HCT116 (cell line): ENCODE data around the gene RYR3. TPM values are rescaled to one million over a fixed set of nuclear protein-coding genes. Genes with fewer than 3 reads are reported as not detected.

Experiments used
- ATAC-seq: fragments of 200-7000 bp; cut with Tn5 transposase; 2 replicates; pipeline ENCODE4 v1.9.1; 2020; ENCODE audit warnings: mild to moderate bottlenecking, moderate library complexity
- BruUV-seq: library from RNA; stranded (reverse); fragments of 400-500 nt; replicated peaks from 2 replicates; lab custom pipeline; 2021; lab: Mats Ljungman, UMichigan
- CTCF ChIA-PET: fragments of 300-600 bp; sonication (Branson Sonifier 250); formaldehyde crosslinking; loops from one replicate; lab custom pipeline; 2021; ENCODE audit warnings: antibody characterized with exemption; lab: Charles Lee
- POLR2A ChIA-PET: fragments of 300-600, 350-600 bp; sonication (Branson Sonifier 250); formaldehyde crosslinking; loops from one replicate; lab custom pipeline; 2021; ENCODE audit warnings: antibody characterized with exemption; lab: Charles Lee
- RAD21 ChIA-PET, 2 experiments: fragments of 300-600 bp; sonication (Branson Sonifier 250); formaldehyde crosslinking; loops; one replicate each; lab custom pipeline; 2023; ENCODE audit warnings: low total read pairs in 2 of 2; ENCODE audit not compliant: uncharacterized antibody in 2 of 2, unreplicated experiment in 2 of 2, low non-redundant PET in 1 of 2; lab: Charles Lee
- DNase-seq: peaks from one replicate; pipeline ENCODE4 v3.0.0-alpha.2; 2010; ENCODE audit warnings: low read depth, low spot score
- H2AFZ ChIP-seq: fragments of 200-600 bp; shearing (Covaris generic), sonication (generic); 2 replicates; pipeline ENCODE4 v1.6.1; 2017; ENCODE audit warnings: low read depth, mixed run types, mixed read lengths, antibody characterized with exemption, low read length; ENCODE audit not compliant: poor library complexity, severe bottlenecking
- H3K27ac ChIP-seq: 2 replicates; pipeline ENCODE4 v1.5.1; 2012; ENCODE audit warnings: low read depth, low read length
- H3K27me3 ChIP-seq: fragments of 200-600 bp; sonication (generic); 2 replicates; pipeline ENCODE4 v1.6.1; 2016; ENCODE audit warnings: mixed run types, low read length, mixed read lengths; ENCODE audit not compliant: insufficient read depth
- H3K36me3 ChIP-seq, 2 experiments: fragments of 200-500 bp in 1 of 2; fragments of 200-600 bp in 1 of 2; sonication (Bioruptor generic) in 1 of 2; sonication (generic) in 1 of 2; 2 replicates each; pipeline versions ENCODE4 v1.5.1 to v1.6.1; 2014 to 2016; ENCODE audit warnings: low read length in 2 of 2, inconsistent platforms in 1 of 2, mixed read lengths in 1 of 2, mixed run types in 1 of 2; ENCODE audit not compliant: insufficient read depth in 2 of 2, control insufficient read depth in 1 of 2
- H3K4me1 ChIP-seq, 2 experiments: fragments of 200-600 bp in 1 of 2; sonication (generic) in 1 of 2; 2 replicates each; pipeline versions ENCODE4 v1.5.1 to v1.6.1; 2012 to 2017; ENCODE audit warnings: low read length in 2 of 2, inconsistent platforms in 1 of 2, mild to moderate bottlenecking in 1 of 2, mixed read lengths in 1 of 2, mixed run types in 1 of 2, moderate library complexity in 1 of 2; ENCODE audit not compliant: insufficient read depth in 2 of 2, control insufficient read depth in 1 of 2
- H3K4me2 ChIP-seq: fragments of 200-600 bp; sonication (generic); 2 replicates; pipeline ENCODE4 v1.6.1; 2017; ENCODE audit warnings: mixed run types, low read length, mixed read lengths
- H3K4me3 ChIP-seq, 2 experiments: fragments of 200-600 bp in 1 of 2; sonication (generic) in 1 of 2; replicated peaks in 1 of 2; 2 replicates each; pipeline ENCODE4 v1.5.1; 2011 to 2016; ENCODE audit warnings: low read length in 2 of 2, control low read depth in 1 of 2, low read depth in 1 of 2, mild to moderate bottlenecking in 1 of 2, mixed read lengths in 1 of 2, mixed run types in 1 of 2
- H3K79me2 ChIP-seq: fragments of 200-600 bp; sonication (generic); 2 replicates; pipeline ENCODE4 v1.6.1; 2017; ENCODE audit warnings: mild to moderate bottlenecking, mixed run types, low read length, moderate library complexity, mixed read lengths; ENCODE audit not compliant: insufficient read depth
- H3K9ac ChIP-seq: fragments of 200-600 bp; sonication (generic); 2 replicates; pipeline ENCODE4 v1.6.1; 2016; ENCODE audit warnings: low read length, mixed read lengths
- H3K9me2 ChIP-seq: fragments of 200-600 bp; sonication (generic), shearing (Covaris generic); 2 replicates; pipeline ENCODE4 v1.6.1; 2017; ENCODE audit warnings: mixed run types, mild to moderate bottlenecking, moderate library complexity; ENCODE audit not compliant: insufficient read depth
- H3K9me3 ChIP-seq, 2 experiments: fragments of 200-500 bp in 1 of 2; fragments of 200-600 bp in 1 of 2; sonication (Bioruptor generic) in 1 of 2; sonication (generic) in 1 of 2; 2 replicates each; pipeline ENCODE4 v1.6.1; 2014 to 2017; ENCODE audit warnings: low read length in 2 of 2, mixed read lengths in 2 of 2, inconsistent platforms in 1 of 2, low read depth in 1 of 2, mild to moderate bottlenecking in 1 of 2, mixed run types in 1 of 2, moderate library complexity in 1 of 2; ENCODE audit not compliant: control insufficient read depth in 1 of 2, insufficient read depth in 1 of 2
- H4K20me1 ChIP-seq: fragments of 200-600 bp; sonication (generic), shearing (Covaris generic); 2 replicates; pipeline ENCODE4 v1.6.1; 2017; ENCODE audit warnings: mixed run types, mild to moderate bottlenecking, moderate library complexity; ENCODE audit not compliant: insufficient read depth
- CEBPB ChIP-seq: IDR thresholded peaks from 2 replicates; pipeline ENCODE4 v1.6.1; 2012; ENCODE audit warnings: low read depth
- CTCF ChIP-seq, 3 experiments: fragments of 200-600 bp in 1 of 3; sonication (generic) in 1 of 3; IDR thresholded peaks in 2 of 3; conservative IDR thresholded peaks in 1 of 3; 2 replicates each; pipeline ENCODE4 v1.5.1; 2012 to 2017; ENCODE audit warnings: low read depth in 2 of 3, low read length in 2 of 3, antibody characterized with exemption in 1 of 3, borderline replicate concordance in 1 of 3, control low read depth in 1 of 3, mild to moderate bottlenecking in 1 of 3, mixed read lengths in 1 of 3, mixed run types in 1 of 3, moderate library complexity in 1 of 3; ENCODE audit not compliant: insufficient read depth in 1 of 3
- EGR1 ChIP-seq: IDR thresholded peaks from 2 replicates; pipeline ENCODE4 v1.6.1; 2012; ENCODE audit warnings: low read depth
- FOSL1 ChIP-seq: IDR thresholded peaks from 2 replicates; pipeline ENCODE4 v1.6.1; 2012; ENCODE audit warnings: low read depth
- JUND ChIP-seq: IDR thresholded peaks from 2 replicates; pipeline ENCODE4 v1.6.1; 2012
- MAX ChIP-seq: IDR thresholded peaks from 2 replicates; pipeline ENCODE4 v1.6.1; 2012
- POLR2A ChIP-seq: IDR thresholded peaks from 2 replicates; pipeline ENCODE4 v1.7.0; 2011; ENCODE audit warnings: borderline replicate concordance; ENCODE audit not compliant: insufficient read depth, insufficient read length; ENCODE audit errors: extremely low read depth
- POLR2AphosphoS5 ChIP-seq: IDR thresholded peaks from 2 replicates; pipeline ENCODE4 v1.6.1; 2011; ENCODE audit warnings: mild to moderate bottlenecking, low read depth, low read length, moderate library complexity
- REST ChIP-seq: IDR thresholded peaks from 2 replicates; pipeline ENCODE4 v1.6.1; 2012; ENCODE audit warnings: low read depth
- SIN3A ChIP-seq: IDR thresholded peaks from 2 replicates; pipeline ENCODE4 v1.6.1; 2012; ENCODE audit warnings: low read depth
- SP1 ChIP-seq: IDR thresholded peaks from 2 replicates; pipeline ENCODE4 v1.6.1; 2012; ENCODE audit warnings: low read depth
- SRF ChIP-seq: IDR thresholded peaks from 2 replicates; pipeline ENCODE4 v1.6.1; 2012; ENCODE audit warnings: low read depth
- YY1 ChIP-seq: IDR thresholded peaks from 2 replicates; pipeline ENCODE4 v1.6.1; 2011; ENCODE audit warnings: low read length, low read depth, moderate library complexity, mild to moderate bottlenecking; ENCODE audit not compliant: insufficient replicate concordance; ENCODE audit errors: extremely low read depth
- ZNF274 ChIP-seq: fragments of 200-500 bp; sonication (Bioruptor generic); IDR thresholded peaks from 2 replicates; pipeline ENCODE4 v1.6.1; 2014; ENCODE audit warnings: mild to moderate bottlenecking, low read depth, low read length, inconsistent platforms
- intact Hi-C: fragments of 100-400 bp; cut with micrococcal nuclease; formaldehyde crosslinking; loops from 2 replicates; pipeline ENCODE4 v1.10.0; 2022
- total RNA-seq: library from RNA; stranded (reverse); gene quantifications from one replicate; pipeline ENCODE4 v1.2.1, GENCODE V29; 2021; ENCODE audit not compliant: unreplicated experiment

The RYR3 gene
- total RNA-seq, 1 experiment from 2014 or later: not detected

- intact Hi-C loops: no loop called here
- Histone ChIP-seq H3K27ac (no peak overlapping the region), H2AFZ (no peak overlapping the region)
- CTCF ChIA-PET: no interaction called here
- no TSS peak for BruUV-seq
- TF ChIP-seq POLR2AphosphoS5 (no peak), POLR2A (no peak), FOSL1 (no peak), SP1 (no peak), SRF (no peak), ZNF274 (no peak), CEBPB (no peak), MAX (no peak), CTCF (IDR thresholded peaks at IDR 0.05 in 2 of 3, conservative IDR thresholded peaks at IDR 0.05 in 1 of 3; ENCODE audit: borderline replicate concordance in 1 of 3, insufficient read depth in 1 of 3, low read depth in 2 of 3, low read length in 2 of 3) (no peak), SIN3A (no peak), EGR1 (no peak), REST (no peak), YY1 (no peak), JUND (no peak)
- TF ChIP-seq, all 23 proteins: peak for 0
- Histone ChIP-seq H3K4me3 (no peak overlapping the region), H3K9me3 (no peaks in the 10 kb centered on the region), H3K9me2 (no peaks in the 10 kb centered on the region), H4K20me1 (no peaks in the 10 kb centered on the region), H3K4me2 (no peak overlapping the region), H3K27me3 (peaks cover 84% of the 10 kb centered on the region), H3K9ac (no peak overlapping the region), H3K36me3 (no peaks in the 10 kb centered on the region), H3K79me2 (no peaks in the 10 kb centered on the region), H3K4me1 (no peaks in the 10 kb centered on the region)
- DNase-seq: no peak
- RAD21 ChIA-PET: no interaction called here
- ATAC-seq: no peak
- POLR2A ChIA-PET: no interaction called here
These were observed 11.3 kb downstream of the RYR3 start for GRCh38 chr15:33322091-33322490.
